ENCODE data around the gene ZNF92. TPM values are rescaled to one million over a fixed set of nuclear protein-coding genes. Genes with fewer than 3 reads are reported as not detected.

Gene ZNF92
- total RNA-seq, 1 experiment from 2014 or later, result 32.4 TPM

- DNase-seq (ENCODE audit: low spot score) (no peak), ATAC-seq (no peak)
- no peaks in the 10 kb centered on the region for H3K27me3 Mint-ChIP-seq (ENCODE audit: low read depth)
- POLR2A ChIA-PET, result no interaction called here
- peaks cover 13% of the 10 kb centered on the region for H3K4me1 Mint-ChIP-seq
- no peak overlapping the region for H3K27ac Mint-ChIP-seq
- no peak overlapping the region for H3K4me3 Mint-ChIP-seq
- CTCF ChIA-PET, result no interaction called here
- TF ChIP-seq KAT7 (CRISPR knock-in tag; IDR thresholded peaks at IDR 0.05; ENCODE audit: borderline replicate concordance) (no peak), FOXK1 (CRISPR knock-in tag; IDR thresholded peaks at IDR 0.05) (no peak), EMX1 (CRISPR knock-in tag; IDR thresholded peaks at IDR 0.05) (no peak), MXD4 (CRISPR knock-in tag; IDR thresholded peaks at IDR 0.05; ENCODE audit: borderline replicate concordance) (no peak), HMGA2 (CRISPR knock-in tag; IDR thresholded peaks at IDR 0.05) (no peak), RORB (CRISPR knock-in tag; IDR thresholded peaks at IDR 0.05) (no peak), AR (CRISPR knock-in tag; IDR thresholded peaks at IDR 0.05) (no peak), ZNF671 (CRISPR knock-in tag; IDR thresholded peaks at IDR 0.05) (no peak), AFF4 (CRISPR knock-in tag; IDR thresholded peaks at IDR 0.05; ENCODE audit: borderline replicate concordance) (no peak), FOXJ3 (CRISPR knock-in tag; IDR thresholded peaks at IDR 0.05; ENCODE audit: borderline replicate concordance) (no peak), E2F5 (CRISPR knock-in tag; IDR thresholded peaks at IDR 0.05) (no peak)
- TF ChIP-seq, protein P1, sequence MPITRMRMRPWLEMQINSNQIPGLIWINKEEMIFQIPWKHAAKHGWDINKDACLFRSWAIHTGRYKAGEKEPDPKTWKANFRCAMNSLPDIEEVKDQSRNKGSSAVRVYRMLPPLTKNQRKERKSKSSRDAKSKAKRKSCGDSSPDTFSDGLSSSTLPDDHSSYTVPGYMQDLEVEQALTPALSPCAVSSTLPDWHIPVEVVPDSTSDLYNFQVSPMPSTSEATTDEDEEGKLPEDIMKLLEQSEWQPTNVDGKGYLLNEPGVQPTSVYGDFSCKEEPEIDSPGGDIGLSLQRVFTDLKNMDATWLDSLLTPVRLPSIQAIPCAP (CRISPR knock-in tag; IDR thresholded peaks at IDR 0.05), result no peak
- H3K36me3 Mint-ChIP-seq, result peaks cover 31% of the 10 kb centered on the region
- H3K9me3 Mint-ChIP-seq, result no peaks in the 10 kb centered on the region
These were observed 14.2 kb downstream of the ZNF92 start for GRCh38 chr7:65387891-65388290.

GRCh38 chr7:65390588-65390987 is 16.9 kb downstream of the ZNF92 start:
- H3K27ac Mint-ChIP-seq, result 0 out of 2 replicates have a peak overlapping the region, but pooled peaks have one; percentile 45
- TF ChIP-seq ELF4 (CRISPR knock-in tag; IDR thresholded peaks at IDR 0.05; ENCODE audit: low read depth), result no peak
- TF ChIP-seq FOXP4 (CRISPR knock-in tag; IDR thresholded peaks at IDR 0.05), result no peak
- TF ChIP-seq GRHL2 (CRISPR knock-in tag; IDR thresholded peaks at IDR 0.05; ENCODE audit: insufficient replicate concordance, severe bottlenecking), result no peak
- no peak for TF ChIP-seq NFYB (CRISPR knock-in tag; conservative IDR thresholded peaks at IDR 0.05; ENCODE audit: low read depth)
- no peak for TF ChIP-seq NR2C2 (CRISPR knock-in tag; IDR thresholded peaks at IDR 0.05)
- TF ChIP-seq, protein P2, sequence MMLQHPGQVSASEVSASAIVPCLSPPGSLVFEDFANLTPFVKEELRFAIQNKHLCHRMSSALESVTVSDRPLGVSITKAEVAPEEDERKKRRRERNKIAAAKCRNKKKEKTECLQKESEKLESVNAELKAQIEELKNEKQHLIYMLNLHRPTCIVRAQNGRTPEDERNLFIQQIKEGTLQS (CRISPR knock-in tag; conservative IDR thresholded peaks at IDR 0.05), result no peak
- no peak for TF ChIP-seq ETV6 (CRISPR knock-in tag; IDR thresholded peaks at IDR 0.05)
- no peak for TF ChIP-seq NR3C1 (CRISPR knock-in tag; conservative IDR thresholded peaks at IDR 0.05; ENCODE audit: low read depth)
- no peak for TF ChIP-seq SMAD3 (CRISPR knock-in tag; IDR thresholded peaks at IDR 0.05; ENCODE audit: borderline replicate concordance)
- TF ChIP-seq TEAD1 (CRISPR knock-in tag; IDR thresholded peaks at IDR 0.05), result no peak
- TF ChIP-seq, protein P3, sequence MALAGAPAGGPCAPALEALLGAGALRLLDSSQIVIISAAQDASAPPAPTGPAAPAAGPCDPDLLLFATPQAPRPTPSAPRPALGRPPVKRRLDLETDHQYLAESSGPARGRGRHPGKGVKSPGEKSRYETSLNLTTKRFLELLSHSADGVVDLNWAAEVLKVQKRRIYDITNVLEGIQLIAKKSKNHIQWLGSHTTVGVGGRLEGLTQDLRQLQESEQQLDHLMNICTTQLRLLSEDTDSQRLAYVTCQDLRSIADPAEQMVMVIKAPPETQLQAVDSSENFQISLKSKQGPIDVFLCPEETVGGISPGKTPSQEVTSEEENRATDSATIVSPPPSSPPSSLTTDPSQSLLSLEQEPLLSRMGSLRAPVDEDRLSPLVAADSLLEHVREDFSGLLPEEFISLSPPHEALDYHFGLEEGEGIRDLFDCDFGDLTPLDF (CRISPR knock-in tag; IDR thresholded peaks at IDR 0.05), result no peak
- no peak for TF ChIP-seq TP53 (CRISPR knock-in tag; IDR thresholded peaks at IDR 0.05)
- TF ChIP-seq ZNF138 (CRISPR knock-in tag; conservative IDR thresholded peaks at IDR 0.05), result no peak
- TF ChIP-seq IRF2 (CRISPR knock-in tag; IDR thresholded peaks at IDR 0.05; ENCODE audit: borderline replicate concordance, low read depth), result no peak

More at GRCh38 chr7:65390588-65390987, 16.9 kb downstream of the ZNF92 start:
- ChIA-PET CTCF (no interaction called here), POLR2A (no interaction called here)
- Mint-ChIP-seq H3K4me3 (no peak overlapping the region), H3K36me3 (peaks cover 46% of the 10 kb centered on the region), H3K9me3 (no peaks in the 10 kb centered on the region), H3K27me3 (ENCODE audit: low read depth) (no peaks in the 10 kb centered on the region), H3K4me1 (no peaks in the 10 kb centered on the region)
- no peak for DNase-seq (ENCODE audit: low spot score)
- ATAC-seq, result no peak

Data from WTC11 (cell line).